Lower lobe of right lung (tissue), 2 donors: ENCODE measurements around the gene TRMT61A. TPM values are rescaled to one million over a fixed set of nuclear protein-coding genes. Genes with fewer than 3 reads are reported as not detected.
A peak's percentile ranks its signal among the peaks of the same experiment; 100 is the strongest.

Experiments
- ATAC-seq, 2 donors: fragments of 200-7000 bp; cut with Tn5 transposase; one replicate each; pipeline ENCODE4 v1.9.1; 2020 to 2022; ENCODE audit warnings: mild to moderate bottlenecking in 2 of 2, moderate library complexity in 2 of 2
- DNase-seq: peaks from one replicate; pipeline ENCODE4 v3.0.0-alpha.2; 2020
- H3K27ac ChIP-seq: fragments of 200-600 bp; one replicate; pipeline ENCODE4 v1.8.0; 2022
- H3K27me3 ChIP-seq: fragments of 200-600 bp; one replicate; pipeline ENCODE4 v1.8.0; 2022; ENCODE audit warnings: low read depth
- H3K36me3 ChIP-seq: fragments of 200-600 bp; one replicate; pipeline ENCODE4 v1.8.0; 2022; ENCODE audit warnings: mild to moderate bottlenecking
- H3K4me1 ChIP-seq: fragments of 200-600 bp; one replicate; pipeline ENCODE4 v1.8.0; 2022
- H3K4me3 ChIP-seq: fragments of 200-600 bp; one replicate; pipeline ENCODE4 v1.8.0; 2022; ENCODE audit warnings: mild to moderate bottlenecking
- H3K9me3 ChIP-seq: fragments of 200-600 bp; one replicate; pipeline ENCODE4 v1.8.0; 2022
- intact Hi-C: fragments of 100-400 bp; cut with DNase I; formaldehyde crosslinking; loops from one replicate; pipeline ENCODE4 v1.11.0; 2022
- total RNA-seq: library from RNA; stranded (reverse); fragmentation: NEBNext Ultra II Directional; extraction: Animal tissue kit (Norgen Biotek cat#: 25700); gene quantifications from one replicate; pipeline ENCODE4 v1.2.1, GENCODE V29; 2021
- TF ChIP-seq, protein P1 (sequence below): fragments of 200-600 bp; IDR thresholded peaks from one replicate; pipeline ENCODE4 v1.8.0; 2022; ENCODE audit warnings: antibody characterized with exemption, mild to moderate bottlenecking
- donor health status: DM: no; HTN: yes; CAD: no; lungs with severe emphysema.

TRMT61A gene
- total RNA-seq, 1 donor from 2014 or later: 11.0 TPM

DNA sequence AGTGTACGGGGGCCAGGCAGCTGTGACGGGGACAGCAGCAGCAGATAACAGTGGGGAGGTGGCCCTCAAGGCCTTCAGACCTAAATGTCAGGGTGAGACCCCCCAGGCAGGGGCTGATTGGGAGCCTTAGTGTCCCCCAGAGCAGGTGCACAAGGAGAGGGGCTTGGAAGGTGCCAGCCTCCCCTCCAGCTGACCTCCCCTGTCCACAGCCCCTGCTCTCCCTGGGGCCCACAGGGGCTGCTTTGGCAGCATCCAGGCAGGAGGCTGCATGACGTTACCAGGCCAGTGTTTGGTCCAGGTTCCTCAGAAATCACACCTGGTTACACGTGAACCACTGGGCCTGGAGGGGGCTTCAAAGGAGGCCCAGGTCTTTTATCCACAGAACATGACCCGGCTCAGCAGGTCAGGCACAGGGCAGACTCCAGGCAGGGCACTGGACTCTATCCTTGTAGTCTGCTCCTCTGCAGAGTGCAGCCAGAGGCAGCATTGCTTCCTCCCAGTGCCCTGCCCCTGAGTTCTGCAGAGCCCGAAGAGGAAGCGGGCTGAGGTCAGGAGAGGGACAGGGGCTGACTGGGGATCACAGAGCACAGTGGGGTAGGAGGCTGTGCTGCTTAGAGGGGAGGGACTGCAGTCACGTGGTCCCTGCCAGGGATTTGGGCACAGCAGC lies 2.6 kb upstream of the TRMT61A start:
- Histone ChIP-seq H3K36me3 (no peaks in the 10 kb centered on the region), H3K27me3 (peaks cover 5% of the 10 kb centered on the region), H3K4me1 (peaks cover 70% of the 10 kb centered on the region), H3K4me3 (no peak overlapping the region), H3K27ac (peak overlapping the region; percentile 8), H3K9me3 (no peaks in the 10 kb centered on the region)
- TF ChIP-seq, protein P1, sequence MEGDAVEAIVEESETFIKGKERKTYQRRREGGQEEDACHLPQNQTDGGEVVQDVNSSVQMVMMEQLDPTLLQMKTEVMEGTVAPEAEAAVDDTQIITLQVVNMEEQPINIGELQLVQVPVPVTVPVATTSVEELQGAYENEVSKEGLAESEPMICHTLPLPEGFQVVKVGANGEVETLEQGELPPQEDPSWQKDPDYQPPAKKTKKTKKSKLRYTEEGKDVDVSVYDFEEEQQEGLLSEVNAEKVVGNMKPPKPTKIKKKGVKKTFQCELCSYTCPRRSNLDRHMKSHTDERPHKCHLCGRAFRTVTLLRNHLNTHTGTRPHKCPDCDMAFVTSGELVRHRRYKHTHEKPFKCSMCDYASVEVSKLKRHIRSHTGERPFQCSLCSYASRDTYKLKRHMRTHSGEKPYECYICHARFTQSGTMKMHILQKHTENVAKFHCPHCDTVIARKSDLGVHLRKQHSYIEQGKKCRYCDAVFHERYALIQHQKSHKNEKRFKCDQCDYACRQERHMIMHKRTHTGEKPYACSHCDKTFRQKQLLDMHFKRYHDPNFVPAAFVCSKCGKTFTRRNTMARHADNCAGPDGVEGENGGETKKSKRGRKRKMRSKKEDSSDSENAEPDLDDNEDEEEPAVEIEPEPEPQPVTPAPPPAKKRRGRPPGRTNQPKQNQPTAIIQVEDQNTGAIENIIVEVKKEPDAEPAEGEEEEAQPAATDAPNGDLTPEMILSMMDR: no peak
- DNase-seq: no peak
- no peak for ATAC-seq
- intact Hi-C loops: no loop called here

DNA sequence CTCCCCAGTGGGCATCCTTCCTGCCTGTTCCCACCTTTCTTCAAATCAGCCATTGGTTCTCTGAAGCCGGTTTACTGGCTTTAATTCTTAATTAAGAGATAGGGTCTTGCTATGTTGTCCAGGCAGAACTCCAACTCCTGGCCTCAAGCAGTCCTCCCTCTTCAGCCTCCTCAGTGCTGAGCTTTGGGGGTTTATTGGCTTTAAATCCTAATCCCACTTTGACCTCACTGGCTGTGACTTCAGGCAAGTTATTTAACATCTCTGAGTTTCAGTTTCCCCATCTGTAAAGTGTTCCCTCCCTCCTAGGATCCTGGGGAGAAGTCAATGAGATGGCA lies 2.1 kb upstream of the TRMT61A start:
- TF ChIP-seq, protein P1: no peak
- DNase-seq: no peak
- Histone ChIP-seq H3K4me1 (peaks cover 68% of the 10 kb centered on the region), H3K27ac (peak overlapping the region; percentile 8), H3K27me3 (peaks cover 3% of the 10 kb centered on the region), H3K9me3 (no peaks in the 10 kb centered on the region), H3K36me3 (no peaks in the 10 kb centered on the region), H3K4me3 (no peak overlapping the region)
- no peak for ATAC-seq
- intact Hi-C loops: no loop called here

DNA sequence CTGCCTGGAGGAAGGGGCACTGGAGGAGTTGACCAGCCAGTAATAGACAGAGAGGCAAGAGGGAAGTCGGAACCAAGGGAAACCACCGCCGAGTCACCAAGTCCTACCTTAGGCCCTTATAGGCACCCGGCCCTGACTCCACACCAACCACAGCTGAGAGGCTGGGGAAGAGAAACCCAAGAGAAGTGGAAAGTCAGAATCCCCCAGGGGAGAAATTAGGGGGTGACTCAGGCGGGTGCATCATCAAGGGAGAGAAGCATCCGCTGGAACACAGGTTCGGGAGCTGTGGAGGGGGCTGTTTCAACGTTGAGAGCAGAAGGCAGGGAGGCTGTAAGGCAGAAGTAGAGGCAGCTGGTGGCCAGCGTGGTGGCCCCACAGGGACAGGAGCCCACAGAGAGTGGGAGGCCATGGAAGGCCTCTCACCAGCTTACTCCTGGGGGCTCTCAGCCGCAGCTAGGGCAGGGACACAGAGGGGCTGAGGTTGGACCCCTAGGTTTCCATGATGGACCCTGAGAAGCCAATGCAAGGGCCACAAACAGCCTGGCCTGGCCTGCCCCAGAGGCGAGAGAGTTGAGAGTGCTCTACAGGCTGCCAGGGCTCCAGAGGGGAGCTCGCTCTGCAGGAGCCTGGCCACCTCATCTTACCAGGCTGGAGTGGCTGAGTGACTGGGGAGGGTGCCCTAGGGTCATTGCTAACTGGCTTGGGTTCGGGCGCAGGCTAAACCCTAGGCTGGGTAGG lies 1.4 kb upstream of the TRMT61A start:
- TF ChIP-seq, protein P1: no peak
- DNase-seq: no peak
- peak overlapping the region; percentile 98 for H3K4me3 ChIP-seq
- ATAC-seq: peak; percentile 0 to 1
- peaks cover 64% of the 10 kb centered on the region for H3K4me1 ChIP-seq
- H3K9me3 ChIP-seq: no peaks in the 10 kb centered on the region
- no peaks in the 10 kb centered on the region for H3K36me3 ChIP-seq
- intact Hi-C loops: no loop called here
- H3K27ac ChIP-seq: peak overlapping the region; percentile 92
- no peaks in the 10 kb centered on the region for H3K27me3 ChIP-seq

DNA sequence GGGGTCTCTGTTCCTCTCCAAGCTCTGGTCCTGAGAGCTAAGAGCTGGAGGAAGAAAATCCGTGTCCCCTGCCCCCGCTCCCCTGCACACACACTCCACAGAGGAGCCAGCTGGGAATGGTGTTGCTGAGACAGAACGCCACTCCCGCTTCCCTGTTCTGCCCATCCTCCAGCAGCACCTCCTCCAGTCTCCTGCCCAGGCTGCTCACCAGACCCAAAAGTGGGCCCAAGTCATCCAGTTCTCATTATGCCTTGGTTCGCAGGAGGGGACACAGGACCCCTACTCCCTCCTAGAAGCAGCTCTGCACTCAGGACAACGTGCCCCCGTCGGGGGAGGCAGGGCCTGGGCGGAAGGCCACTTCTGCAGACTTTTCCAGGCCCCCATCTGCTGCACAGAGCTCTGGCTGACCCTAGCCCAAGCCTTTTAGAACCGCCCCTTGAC lies 830 bp upstream of the TRMT61A start:
- Histone ChIP-seq H3K27ac (peak overlapping the region; percentile 92), H3K9me3 (no peaks in the 10 kb centered on the region), H3K4me1 (peaks cover 59% of the 10 kb centered on the region), H3K27me3 (no peaks in the 10 kb centered on the region), H3K36me3 (no peaks in the 10 kb centered on the region), H3K4me3 (peak overlapping the region; percentile 98)
- TF ChIP-seq, protein P1: no peak
- no peak for DNase-seq
- intact Hi-C loops: no loop called here
- peak; percentile 35 to 41 for ATAC-seq

DNA sequence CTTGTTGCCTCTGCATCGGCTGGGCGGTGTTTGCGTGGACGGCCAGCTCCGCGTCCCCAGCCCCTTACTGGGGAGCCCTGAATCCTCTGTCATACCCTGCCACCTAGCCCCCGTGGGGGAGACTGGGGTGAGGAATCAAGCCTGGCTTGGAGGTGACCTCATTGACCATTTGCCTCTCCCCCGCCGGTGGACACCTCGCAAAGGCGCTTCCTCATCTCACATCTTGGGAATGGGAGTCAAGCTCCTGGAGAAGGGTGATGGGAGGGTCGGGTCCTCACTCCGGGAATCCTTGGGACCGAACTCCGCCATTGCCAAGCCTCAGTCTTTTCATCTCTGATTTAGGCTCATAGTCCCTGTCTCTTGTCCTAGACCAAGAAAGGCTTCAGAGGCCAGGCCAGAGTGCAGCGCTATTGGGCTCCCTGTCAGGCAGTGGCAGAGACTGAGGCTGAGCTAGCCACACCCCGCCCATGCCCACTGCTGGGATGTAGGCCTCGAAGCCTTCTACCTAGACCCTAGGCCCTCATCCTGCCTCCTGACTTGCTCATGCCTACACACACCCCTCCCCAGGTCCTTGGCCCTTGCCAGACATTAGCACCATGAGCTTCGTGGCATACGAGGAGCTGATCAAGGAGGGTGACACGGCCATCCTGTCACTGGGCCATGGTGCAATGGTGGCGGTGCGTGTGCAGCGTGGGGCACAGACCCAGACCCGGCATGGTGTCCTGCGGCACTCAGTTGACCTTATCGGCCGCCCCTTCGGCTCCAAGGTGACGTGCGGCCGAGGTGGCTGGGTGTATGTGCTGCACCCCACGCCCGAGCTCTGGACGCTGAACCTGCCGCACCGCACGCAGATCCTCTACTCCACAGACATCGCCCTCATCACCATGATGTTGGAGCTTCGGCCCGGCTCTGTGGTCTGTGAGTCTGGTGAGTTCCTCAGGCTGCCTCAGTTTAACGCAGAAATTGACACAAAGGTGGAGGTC lies 678 bp downstream of the TRMT61A start:
- Histone ChIP-seq H3K36me3 (peaks cover 8% of the 10 kb centered on the region), H3K9me3 (no peaks in the 10 kb centered on the region), H3K27ac (peak overlapping the region; percentile 92), H3K4me3 (peak overlapping the region; percentile 98), H3K4me1 (peaks cover 49% of the 10 kb centered on the region), H3K27me3 (no peaks in the 10 kb centered on the region)
- DNase-seq (no peak), ATAC-seq (no peak)
- TF ChIP-seq, protein P1: no peak
- intact Hi-C loops: no loop called here
